GM18511 (cell line): Measurements from ENCODE around the gene CHST10.
"Not testable (repeated sequence)": the region's sequence is repeated elsewhere in the genome, so short reads cannot be mapped to it uniquely, and the experiment has no call there.

Source experiments
- ATAC-seq: cut with Tn5 transposase; IDR thresholded peaks from one replicate; pipeline ENCODE4 v1.9.1; 2021; ENCODE audit warnings: mild to moderate bottlenecking, moderate library complexity; ENCODE audit not compliant: unreplicated experiment

The CHST10 gene

GRCh38 chr2:100342466-100342865 is 75.0 kb downstream of the CHST10 start:
- not testable (repeated sequence) for ATAC-seq
